Caco-2 (cell line): ENCODE data around the gene KRTAP5-3. TPM values are rescaled to one million over a fixed set of nuclear protein-coding genes. Genes with fewer than 3 reads are reported as not detected.

Experiments used
- BruUV-seq: library from RNA; stranded (reverse); fragments of 400-500 nt; replicated peaks from 2 replicates; lab custom pipeline; 2021; lab: Mats Ljungman, UMichigan
- CTCF ChIA-PET: fragments of 300-600 bp; sonication (Branson Sonifier 250); formaldehyde crosslinking; loops from one replicate; lab custom pipeline; 2022; ENCODE audit warnings: antibody characterized with exemption; lab: Charles Lee
- POLR2A ChIA-PET: fragments of 300-600 bp; sonication (Branson Sonifier 250); formaldehyde crosslinking; loops from one replicate; lab custom pipeline; 2022; ENCODE audit warnings: antibody characterized with exemption; lab: Charles Lee
- DNase-seq, 2 experiments: peaks; one replicate each; pipeline versions ENCODE4 v3.0.0 to v3.0.0-alpha.2; 2020 to 2022
- H3K27me3 ChIP-seq: replicated peaks from 2 replicates; pipeline ENCODE4 v1.6.0; 2011; ENCODE audit warnings: low read length; ENCODE audit not compliant: control insufficient read depth, insufficient read depth
- H3K36me3 ChIP-seq: 2 replicates; pipeline ENCODE4 v1.5.1; 2011; ENCODE audit warnings: low read length; ENCODE audit not compliant: control insufficient read depth, insufficient read depth
- H3K4me1 ChIP-seq: fragments of 250-450 bp; sonication (Bioruptor Pico); 2 replicates; pipeline ENCODE4 v1.5.1; 2020; ENCODE audit warnings: mild to moderate bottlenecking
- H3K4me3 ChIP-seq: 2 replicates; pipeline ENCODE4 v1.5.1; 2011; ENCODE audit warnings: low read depth, mild to moderate bottlenecking, control low read depth, low read length
- H3K9me3 ChIP-seq: fragments of 250-450 bp; sonication (Bioruptor Pico); 2 replicates; pipeline ENCODE4 v1.5.1; 2020; ENCODE audit warnings: mild to moderate bottlenecking, moderate library complexity
- H3K27ac Mint-ChIP-seq: one replicate; pipeline ENCODE4 v1.8.0; 2022; ENCODE audit warnings: mixed read lengths; ENCODE audit not compliant: unreplicated experiment
- H3K27me3 Mint-ChIP-seq: one replicate; pipeline ENCODE4 v1.8.0; 2022; ENCODE audit warnings: mixed read lengths; ENCODE audit not compliant: insufficient read depth, unreplicated experiment
- H3K36me3 Mint-ChIP-seq: one replicate; pipeline ENCODE4 v1.8.0; 2022; ENCODE audit warnings: mild to moderate bottlenecking, mixed read lengths; ENCODE audit not compliant: insufficient read depth, unreplicated experiment
- H3K4me1 Mint-ChIP-seq: one replicate; pipeline ENCODE4 v1.8.0; 2022; ENCODE audit warnings: low read depth, mixed read lengths; ENCODE audit not compliant: unreplicated experiment
- H3K4me3 Mint-ChIP-seq: one replicate; pipeline ENCODE4 v1.8.0; 2022; ENCODE audit warnings: mild to moderate bottlenecking, moderate library complexity, mixed read lengths; ENCODE audit not compliant: unreplicated experiment
- H3K9me3 Mint-ChIP-seq: one replicate; pipeline ENCODE4 v1.8.0; 2022; ENCODE audit warnings: mixed read lengths; ENCODE audit not compliant: unreplicated experiment
- intact Hi-C: fragments of 100-400 bp; cut with micrococcal nuclease; formaldehyde crosslinking; loops from one replicate; pipeline ENCODE4 v1.10.0; 2022; ENCODE audit not compliant: unreplicated experiment
- total RNA-seq: library from RNA; stranded (reverse); gene quantifications from 2 replicates; pipeline ENCODE4 v1.2.3, GENCODE V29; 2022
- TF ChIP-seq, protein P1 (sequence below), 2 experiments: fragments of 200-600 bp in 1 of 2; IDR thresholded peaks; 1 replicate in 1 of 2; 2 replicates in 1 of 2; pipeline versions ENCODE4 v1.5.1 to v1.8.0; 2011 to 2022; ENCODE audit warnings: antibody characterized with exemption in 1 of 2, control low read depth in 1 of 2, inconsistent platforms in 1 of 2, low read depth in 1 of 2, low read length in 1 of 2, mild to moderate bottlenecking in 1 of 2, moderate library complexity in 1 of 2; ENCODE audit not compliant: insufficient read depth in 1 of 2, severe bottlenecking in 1 of 2, unreplicated experiment in 1 of 2

KRTAP5-3 gene
- total RNA-seq, 1 experiment from 2014 or later = not detected

DNA sequence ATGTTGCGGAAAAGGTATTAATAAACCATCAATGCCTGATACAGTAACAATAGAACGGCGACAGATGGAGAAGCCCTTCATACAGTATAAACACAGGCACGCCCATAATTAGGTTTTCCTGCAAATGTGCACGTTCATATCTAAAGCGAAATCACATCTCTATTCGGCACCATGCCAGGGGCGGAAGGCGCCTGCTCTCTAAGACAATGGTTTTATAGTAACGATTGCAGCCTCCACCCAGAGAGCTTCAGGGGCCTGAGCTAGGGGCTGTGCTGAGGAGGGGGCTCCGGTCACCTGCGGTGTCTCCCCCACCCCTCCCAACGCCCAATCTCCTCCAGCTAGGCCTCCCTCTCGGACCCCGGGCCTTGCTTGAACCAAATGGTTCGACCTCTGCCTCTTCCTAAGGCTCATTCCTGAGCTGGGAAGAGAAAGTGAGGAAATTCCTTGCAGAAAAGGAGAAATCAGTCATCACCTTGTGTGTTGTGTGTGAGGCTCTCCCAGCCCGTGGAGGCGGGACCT, 30.9 kb upstream of the KRTAP5-3 start:
- intact Hi-C loops = no loop called here
- H3K27me3 ChIP-seq = no peaks in the 10 kb centered on the region
- ChIA-PET CTCF (interaction anchor here (0.6 to 3.1 kb wide), 6 partner anchors 13 to 1097 kb away, joined by 3 to 32 read pairs (median 8); no protein-coding TSS in a partner anchor), POLR2A (no interaction called here)
- BruUV-seq = no TSS peak
- Mint-ChIP-seq H3K27ac (no peak overlapping the region), H3K27me3 (peaks cover 14% of the 10 kb centered on the region), H3K4me1 (no peaks in the 10 kb centered on the region), H3K36me3 (no peaks in the 10 kb centered on the region), H3K4me3 (no peak overlapping the region), H3K9me3 (no peaks in the 10 kb centered on the region)
- peak in 1 of 2 experiments; percentile 4 for DNase-seq
- TF ChIP-seq, protein P1, sequence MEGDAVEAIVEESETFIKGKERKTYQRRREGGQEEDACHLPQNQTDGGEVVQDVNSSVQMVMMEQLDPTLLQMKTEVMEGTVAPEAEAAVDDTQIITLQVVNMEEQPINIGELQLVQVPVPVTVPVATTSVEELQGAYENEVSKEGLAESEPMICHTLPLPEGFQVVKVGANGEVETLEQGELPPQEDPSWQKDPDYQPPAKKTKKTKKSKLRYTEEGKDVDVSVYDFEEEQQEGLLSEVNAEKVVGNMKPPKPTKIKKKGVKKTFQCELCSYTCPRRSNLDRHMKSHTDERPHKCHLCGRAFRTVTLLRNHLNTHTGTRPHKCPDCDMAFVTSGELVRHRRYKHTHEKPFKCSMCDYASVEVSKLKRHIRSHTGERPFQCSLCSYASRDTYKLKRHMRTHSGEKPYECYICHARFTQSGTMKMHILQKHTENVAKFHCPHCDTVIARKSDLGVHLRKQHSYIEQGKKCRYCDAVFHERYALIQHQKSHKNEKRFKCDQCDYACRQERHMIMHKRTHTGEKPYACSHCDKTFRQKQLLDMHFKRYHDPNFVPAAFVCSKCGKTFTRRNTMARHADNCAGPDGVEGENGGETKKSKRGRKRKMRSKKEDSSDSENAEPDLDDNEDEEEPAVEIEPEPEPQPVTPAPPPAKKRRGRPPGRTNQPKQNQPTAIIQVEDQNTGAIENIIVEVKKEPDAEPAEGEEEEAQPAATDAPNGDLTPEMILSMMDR (IDR thresholded peaks at IDR 0.05; ENCODE audit: insufficient read depth in 1 of 2, low read depth in 1 of 2, low read length in 1 of 2, severe bottlenecking in 1 of 2, unreplicated experiment in 1 of 2) = no peak
- H3K4me1 ChIP-seq = no peaks in the 10 kb centered on the region
- H3K36me3 ChIP-seq = no peaks in the 10 kb centered on the region
- H3K4me3 ChIP-seq = no peak overlapping the region
- H3K9me3 ChIP-seq = no peaks in the 10 kb centered on the region

DNA sequence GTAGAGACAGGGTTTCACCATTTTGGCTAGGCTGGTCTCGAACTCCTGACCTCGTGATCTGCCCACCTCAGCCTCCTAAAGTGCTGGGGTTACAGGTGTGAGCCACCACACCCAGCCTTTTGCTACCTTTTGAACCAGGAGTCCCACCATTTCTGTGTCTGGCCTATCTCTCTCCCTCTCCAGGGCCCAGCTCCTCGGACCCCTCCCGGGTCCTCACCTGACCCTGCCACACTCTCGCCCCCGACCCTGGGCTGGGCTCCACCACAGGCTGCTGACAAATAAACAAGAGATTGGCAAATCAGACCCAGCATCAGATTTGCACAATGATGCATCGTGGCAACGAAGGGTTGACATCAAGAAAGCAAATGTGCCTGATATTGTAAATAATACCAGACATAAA, 30.1 kb upstream of the KRTAP5-3 start:
- CTCF ChIA-PET = interaction anchor here (0.6 kb wide), 1 partner anchor 8 kb away, joined by 3 read pairs; no protein-coding TSS in a partner anchor
- Mint-ChIP-seq H3K9me3 (no peaks in the 10 kb centered on the region), H3K36me3 (no peaks in the 10 kb centered on the region), H3K27ac (no peak overlapping the region), H3K4me3 (no peak overlapping the region), H3K4me1 (no peaks in the 10 kb centered on the region), H3K27me3 (peaks cover 19% of the 10 kb centered on the region)
- no peaks in the 10 kb centered on the region for H3K4me1 ChIP-seq
- H3K27me3 ChIP-seq = no peaks in the 10 kb centered on the region; the same call in 1 of the 2 replicates
- H3K9me3 ChIP-seq = no peaks in the 10 kb centered on the region
- POLR2A ChIA-PET = no interaction called here
- no TSS peak for BruUV-seq
- TF ChIP-seq, protein P1 (IDR thresholded peaks at IDR 0.05; ENCODE audit: insufficient read depth in 1 of 2, low read depth in 1 of 2, low read length in 1 of 2, severe bottlenecking in 1 of 2, unreplicated experiment in 1 of 2) = no peak
- H3K4me3 ChIP-seq = no peak overlapping the region
- intact Hi-C loops = no loop called here
- DNase-seq = peak in 1 of 2 experiments; percentile 5
- no peaks in the 10 kb centered on the region for H3K36me3 ChIP-seq

DNA sequence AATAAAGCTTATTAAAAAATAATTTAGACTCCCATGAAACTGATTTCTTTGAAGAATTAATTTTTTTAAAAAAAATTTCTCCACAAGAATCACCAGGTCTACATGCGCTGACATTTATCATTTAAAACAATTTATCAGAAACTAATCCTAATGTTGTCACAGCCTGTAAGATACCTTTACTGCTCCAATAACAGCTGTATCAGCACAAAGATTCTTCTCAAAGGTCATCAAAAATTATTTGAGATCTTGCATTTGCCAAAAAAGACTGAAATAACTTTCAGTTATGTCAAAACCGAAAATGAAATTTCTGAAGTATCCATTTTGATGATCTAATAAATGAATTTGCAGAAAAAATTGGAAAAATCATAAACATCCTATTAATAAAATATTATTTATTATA, 29.4 kb upstream of the KRTAP5-3 start:
- Mint-ChIP-seq H3K4me1 (no peaks in the 10 kb centered on the region), H3K4me3 (no peak overlapping the region), H3K27me3 (peaks cover 23% of the 10 kb centered on the region), H3K27ac (no peak overlapping the region), H3K36me3 (no peaks in the 10 kb centered on the region), H3K9me3 (no peaks in the 10 kb centered on the region)
- Histone ChIP-seq H3K4me1 (no peaks in the 10 kb centered on the region), H3K9me3 (no peaks in the 10 kb centered on the region), H3K27me3 (peaks cover 1% of the 10 kb centered on the region; the same call in 1 of the 2 replicates), H3K36me3 (no peaks in the 10 kb centered on the region), H3K4me3 (no peak overlapping the region)
- ChIA-PET POLR2A (no interaction called here), CTCF (interaction anchor here (0.6 kb wide), 1 partner anchor 9 kb away, joined by 3 read pairs; no protein-coding TSS in a partner anchor)
- no peak for DNase-seq
- intact Hi-C loops = no loop called here
- TF ChIP-seq, protein P1 (IDR thresholded peaks at IDR 0.05; ENCODE audit: insufficient read depth in 1 of 2, low read depth in 1 of 2, low read length in 1 of 2, severe bottlenecking in 1 of 2, unreplicated experiment in 1 of 2) = no peak
- BruUV-seq = no TSS peak
